NAMALWA (cell line): ENCODE data around the gene COMMD1.
"Not testable (repeated sequence)": the region's sequence is repeated elsewhere in the genome, so short reads cannot be mapped to it uniquely, and the experiment has no call there.

ENCODE experiments used
- DNase-seq: peaks from one replicate; pipeline ENCODE4 v3.0.0-alpha.2; 2015; ENCODE audit warnings: low spot score

COMMD1 gene

GRCh38 chr2:62141142-62141740, 235.8 kb downstream of the COMMD1 start:
- DNase-seq = peak; percentile 50

DNA sequence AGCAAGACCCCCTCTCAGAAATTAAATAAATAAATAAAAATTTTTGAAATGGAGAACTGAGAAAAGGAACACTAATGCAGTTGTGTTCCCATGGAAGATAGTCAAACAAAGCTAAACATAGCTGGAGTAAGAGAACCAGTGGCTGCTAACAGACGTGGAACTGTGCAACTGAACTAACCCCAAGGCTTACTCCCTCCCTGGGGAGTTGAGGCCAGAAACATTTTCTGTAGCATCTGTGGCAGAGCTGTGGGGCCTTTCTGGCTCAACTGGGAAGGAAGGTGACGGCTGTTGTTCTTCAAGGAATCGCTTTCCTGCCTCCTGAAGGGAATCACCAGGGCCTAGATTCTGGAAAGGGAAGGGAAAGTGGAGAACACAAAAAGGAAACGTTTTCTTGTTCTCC, 236.6 kb downstream of the COMMD1 start:
- peak; percentile 71 for DNase-seq

DNA sequence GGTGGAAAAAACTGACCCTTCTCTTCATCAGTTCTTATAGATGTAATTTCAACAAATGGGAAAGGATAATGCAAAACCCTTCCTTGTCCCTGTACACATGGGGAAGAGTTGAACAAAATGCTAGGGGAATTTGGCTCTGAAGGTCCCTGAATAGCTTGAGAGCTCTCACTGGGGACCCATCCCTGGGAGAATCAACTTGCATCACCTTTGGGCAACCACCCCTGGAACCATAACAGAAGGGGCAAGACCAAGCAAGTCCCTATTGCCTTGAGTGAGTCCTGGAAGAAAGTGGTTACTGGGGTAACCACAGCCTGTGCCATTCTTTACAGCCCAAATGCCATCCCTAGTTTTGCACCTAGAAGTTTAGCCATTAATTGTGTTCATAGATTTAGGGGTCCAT, 238.2 kb downstream of the COMMD1 start:
- no peak for DNase-seq

- peak; percentile 28 for DNase-seq
These were observed 239.4 kb downstream of the COMMD1 start for GRCh38 chr2:62144689-62145477.

DNA sequence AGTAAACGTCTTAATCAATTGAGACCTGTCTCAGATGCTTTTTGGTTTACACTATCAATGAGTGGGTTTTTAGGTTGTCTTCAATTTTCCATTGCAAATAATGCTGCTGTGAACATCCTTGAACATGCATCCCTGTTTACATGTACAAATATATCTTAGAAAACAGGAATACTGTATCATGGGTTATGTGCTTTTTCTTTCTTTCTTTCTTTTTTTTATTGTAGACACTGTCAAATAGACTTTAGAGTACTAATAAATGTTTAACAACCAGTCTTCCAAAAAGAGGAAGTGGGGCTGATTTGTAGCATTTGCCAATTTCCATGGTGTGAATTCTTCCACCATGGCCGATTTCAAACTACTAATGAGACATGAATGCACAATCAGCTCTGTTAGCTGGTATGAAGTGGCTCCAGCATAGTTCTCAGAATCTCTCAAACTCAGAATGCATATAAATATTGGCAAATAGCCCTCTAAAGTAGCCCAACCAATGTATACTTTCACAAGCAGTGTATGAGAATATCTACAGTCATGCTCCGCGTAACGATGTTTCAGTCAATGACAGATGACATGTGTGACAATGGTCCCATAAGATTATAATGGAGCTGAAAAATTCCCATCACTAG, 240.1 kb downstream of the COMMD1 start:
- DNase-seq = peak; percentile 65

DNA sequence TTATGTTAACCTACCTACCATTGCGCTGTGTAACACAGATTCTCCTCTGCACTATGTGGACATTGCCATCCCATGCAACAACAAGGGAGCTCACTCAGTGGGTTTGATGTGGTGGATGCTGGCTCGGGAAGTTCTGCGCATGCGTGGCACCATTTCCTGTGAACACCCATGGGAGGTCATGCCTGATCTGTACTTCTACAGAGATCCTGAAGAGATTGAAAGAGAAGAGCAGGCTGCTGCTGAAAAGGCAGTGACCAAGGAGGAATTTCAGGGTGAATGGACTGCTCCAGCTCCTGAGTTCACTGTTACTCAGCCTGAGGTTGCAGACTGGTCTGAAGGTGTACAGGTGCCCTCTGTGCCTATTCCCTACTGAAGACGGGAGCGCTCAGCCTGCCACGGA, 241.3 kb downstream of the COMMD1 start:
- DNase-seq = not testable (repeated sequence)

DNA sequence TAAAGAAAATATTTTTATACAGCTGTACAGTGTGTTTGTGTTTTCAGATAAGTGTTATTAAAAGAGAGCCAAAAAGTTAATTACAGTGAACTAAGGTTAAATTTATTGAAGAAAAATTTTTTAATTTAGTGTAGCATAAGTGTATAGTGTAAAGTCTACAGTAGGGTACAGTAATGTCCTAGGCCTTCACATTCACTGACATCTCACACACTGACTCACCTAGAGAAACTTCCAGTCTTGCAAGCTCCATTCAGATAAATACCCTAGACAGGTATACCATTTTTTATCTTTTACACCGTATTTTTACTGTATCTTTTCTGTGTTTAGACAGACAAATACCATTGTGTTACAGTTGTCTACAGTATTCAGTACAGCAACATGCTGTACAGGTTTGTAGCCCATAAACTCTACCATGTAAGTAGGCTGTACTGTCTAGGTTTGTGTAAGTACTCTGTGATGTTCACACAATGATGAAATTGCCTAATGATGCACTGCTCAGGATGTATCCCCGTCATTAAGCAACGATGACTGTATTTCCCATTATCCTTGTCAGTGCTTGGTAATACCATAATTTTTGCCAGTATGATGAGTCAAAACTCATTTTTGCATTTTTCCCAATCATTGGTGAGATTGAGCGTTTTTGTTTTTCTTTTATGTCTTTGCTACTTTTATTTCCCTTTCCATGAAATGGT, 242.3 kb downstream of the COMMD1 start:
- DNase-seq = no peak

GRCh38 chr2:62149708-62150107, 244.2 kb downstream of the COMMD1 start:
- no peak for DNase-seq

DNA sequence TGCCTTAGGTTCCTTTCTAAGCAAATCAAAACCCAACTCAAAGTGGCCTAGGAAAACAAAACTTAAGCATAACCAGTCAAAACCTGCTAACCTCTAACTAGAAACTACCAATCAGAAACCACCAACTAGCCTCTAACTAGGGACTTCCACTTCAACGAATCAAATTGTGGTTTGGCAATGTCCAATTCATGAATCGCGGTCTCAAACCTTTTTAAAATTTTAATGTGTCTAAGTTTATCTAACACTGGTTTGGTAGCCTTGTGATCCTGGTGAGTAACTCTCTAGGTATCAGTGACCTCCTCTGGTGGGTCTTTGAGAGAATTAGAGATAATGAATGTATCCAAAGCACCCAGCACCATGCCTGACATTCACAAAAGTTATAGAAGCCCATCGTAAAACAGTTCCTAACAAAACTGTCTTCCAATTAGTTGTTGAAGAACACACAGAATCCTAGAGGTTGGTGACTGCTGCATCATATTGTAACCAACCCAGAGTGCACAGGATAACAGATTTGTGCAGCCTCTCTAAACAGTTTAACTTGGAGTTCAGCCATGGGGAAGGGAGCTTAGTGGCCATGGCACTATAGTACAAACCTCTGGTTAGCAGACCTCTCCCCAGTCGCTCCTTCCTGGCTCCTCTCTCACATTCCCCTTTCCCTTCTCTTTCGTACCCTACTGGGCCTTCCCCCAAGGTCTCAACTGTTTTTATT, 245.3 kb downstream of the COMMD1 start:
- DNase-seq = no peak

- no peak for DNase-seq
These were observed 245.8 kb downstream of the COMMD1 start for GRCh38 chr2:62151306-62151638.

GRCh38 chr2:62152000-62152399, 246.5 kb downstream of the COMMD1 start:
- DNase-seq = no peak

DNA sequence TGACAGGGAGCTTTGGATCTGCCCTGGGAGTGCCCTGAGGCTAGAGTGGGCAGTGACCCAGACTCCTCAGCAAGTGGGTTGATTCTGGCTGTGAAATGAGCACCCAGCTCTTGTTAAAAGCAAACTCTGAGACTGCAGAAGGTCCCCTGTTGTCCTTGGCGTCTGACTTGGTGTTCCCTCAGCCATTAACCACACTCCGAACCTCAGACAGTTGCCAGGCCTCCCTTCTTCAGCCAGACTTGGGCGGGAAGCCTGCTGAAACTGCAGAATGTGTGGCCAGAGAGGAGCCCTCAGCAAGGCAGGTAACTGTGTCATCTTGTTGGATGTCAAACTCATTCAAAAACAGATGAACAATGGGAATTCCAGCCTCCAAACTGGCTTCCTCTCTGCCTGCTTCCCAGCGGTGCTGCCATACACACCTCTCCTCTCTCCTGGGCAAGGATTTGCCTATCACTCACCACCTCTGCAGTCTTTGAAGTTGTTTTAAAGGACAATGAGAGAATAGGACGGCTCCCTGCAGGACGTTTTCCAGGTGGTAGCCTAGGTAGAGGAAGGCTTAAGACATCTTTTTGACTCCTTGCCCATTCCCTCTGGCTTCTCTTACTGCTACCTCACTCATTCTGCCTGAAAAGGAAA, 251.5 kb downstream of the COMMD1 start:
- DNase-seq = no peak

- DNase-seq = no peak
These were observed 253.1 kb downstream of the COMMD1 start for GRCh38 chr2:62158444-62159121.

- not testable (repeated sequence) for DNase-seq
These were observed 255.2 kb downstream of the COMMD1 start for GRCh38 chr2:62160691-62161090.

- DNase-seq = no peak
These were observed 257.8 kb downstream of the COMMD1 start for GRCh38 chr2:62163106-62163831.

DNA sequence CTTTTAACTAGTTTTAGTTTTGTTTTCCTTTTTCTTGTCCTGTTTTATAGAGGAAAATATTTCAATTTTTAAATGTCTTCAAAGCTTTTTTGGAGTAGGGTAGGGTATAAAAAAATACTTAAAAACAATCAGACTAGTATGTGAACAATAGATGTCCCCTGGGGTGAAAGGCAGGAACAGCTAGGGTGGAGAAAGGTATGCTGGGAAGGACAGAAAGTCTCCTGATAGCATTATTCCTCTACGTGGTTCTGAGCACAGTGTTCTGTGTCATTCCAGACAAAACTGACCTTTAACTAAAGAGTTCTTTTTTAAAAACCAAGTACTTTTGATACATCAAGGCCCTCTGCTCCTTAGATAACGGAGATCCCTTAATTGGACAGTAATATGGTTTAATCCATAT, 258.4 kb downstream of the COMMD1 start:
- DNase-seq = no peak

- DNase-seq = no peak
These were observed 270.3 kb downstream of the COMMD1 start for GRCh38 chr2:62175728-62176127.

DNA sequence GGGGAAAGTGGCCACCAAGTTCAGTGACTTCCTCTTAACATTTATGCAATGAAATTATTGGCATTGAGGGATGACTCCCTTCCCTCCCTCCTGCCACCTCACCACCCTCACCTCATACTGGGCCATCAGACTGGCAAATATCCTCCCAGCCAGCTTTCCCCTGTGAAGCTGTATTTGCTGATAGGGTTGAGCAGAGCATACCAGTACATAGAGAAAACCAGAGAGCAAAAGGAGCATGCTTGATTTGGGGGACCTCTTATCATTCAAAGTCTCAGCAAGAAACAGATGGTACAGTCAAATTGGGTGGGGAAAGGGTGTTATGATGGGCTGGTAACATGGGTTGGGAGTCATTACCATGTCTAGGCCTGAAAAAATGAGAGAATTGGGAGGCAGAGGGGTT, 271.3 kb downstream of the COMMD1 start:
- no peak for DNase-seq

DNA sequence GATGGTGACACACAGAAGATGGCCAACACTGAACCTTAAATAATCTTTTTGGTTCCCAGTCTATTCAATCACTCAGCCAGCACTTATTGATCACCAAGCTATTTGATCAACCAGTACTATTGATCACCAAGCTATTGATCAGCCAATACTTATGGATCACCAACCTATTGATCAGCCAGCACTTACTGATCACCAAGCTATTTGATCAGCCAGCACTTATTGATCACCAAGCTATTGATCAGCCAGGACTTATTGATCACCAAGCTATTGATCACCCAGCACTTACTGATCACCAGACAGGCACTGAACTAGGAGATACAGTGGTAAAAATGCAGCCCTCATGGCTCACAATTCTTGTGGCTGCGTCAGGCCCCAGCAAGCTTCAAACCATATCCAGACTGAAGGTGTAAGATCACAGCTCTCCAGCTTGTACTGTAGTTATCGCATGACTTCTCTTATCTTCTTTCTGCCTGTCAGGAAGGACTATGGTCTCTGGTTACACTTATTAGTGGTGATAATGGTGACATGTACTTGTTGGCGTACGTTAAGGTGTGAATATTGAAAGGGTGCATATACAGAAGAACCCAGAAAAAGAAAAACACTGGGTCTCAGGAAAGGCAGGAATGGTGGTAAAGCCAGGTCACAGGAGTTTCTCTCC, 272.0 kb downstream of the COMMD1 start:
- DNase-seq = no peak

DNA sequence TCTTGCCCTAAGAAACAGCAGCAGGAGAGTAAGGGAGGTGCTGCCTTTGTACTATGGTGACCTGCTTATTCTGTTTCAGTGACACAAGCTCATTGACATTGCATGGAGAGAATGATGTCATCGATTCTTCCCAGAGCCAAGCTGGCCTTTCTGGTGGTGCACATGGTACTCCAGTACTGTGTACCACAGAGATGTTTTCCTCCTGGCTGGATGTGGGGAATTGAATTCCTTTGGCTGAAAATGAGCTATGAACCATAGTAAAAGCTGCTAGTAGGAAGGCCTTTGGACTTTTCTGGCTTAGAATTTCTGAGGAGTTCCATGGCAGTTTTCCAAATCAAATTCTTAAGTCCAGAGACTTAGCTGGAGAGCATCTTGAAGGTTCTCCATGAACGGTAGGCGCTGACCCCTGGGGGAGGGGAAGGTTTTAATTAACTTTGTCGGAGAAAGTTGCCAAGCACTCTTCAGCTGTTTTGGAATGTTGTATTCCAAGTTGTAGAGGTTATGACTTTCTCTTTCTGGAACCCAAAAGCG, 273.3 kb downstream of the COMMD1 start:
- no peak for DNase-seq
